MM.1S (cell line): Measurements from ENCODE around the gene SEMA3E.

ENCODE experiments used
- DNase-seq: peaks from one replicate; pipeline ENCODE4 v3.0.0-alpha.2; 2015
- H2AFZ ChIP-seq: fragments of 300-600 bp; sonication (generic); 2 replicates; pipeline ENCODE4 v1.6.0; 2016; ENCODE audit warnings: antibody characterized with exemption, low read length
- H3F3A ChIP-seq: fragments of 300-600 bp; sonication (generic); 2 replicates; pipeline ENCODE4 v1.6.1; 2016; ENCODE audit warnings: mild to moderate bottlenecking, antibody characterized with exemption, low read length, moderate library complexity, mixed read lengths; ENCODE audit not compliant: insufficient read depth
- H3K27ac ChIP-seq: fragments of 300-600 bp; sonication (generic); 2 replicates; pipeline ENCODE4 v1.5.1; 2016; ENCODE audit warnings: mild to moderate bottlenecking, low read length
- H3K27me3 ChIP-seq: fragments of 300-600 bp; sonication (generic); replicated peaks from 2 replicates; pipeline ENCODE4 v1.6.0; 2016; ENCODE audit warnings: low read length; ENCODE audit not compliant: insufficient read depth
- H3K36me3 ChIP-seq: fragments of 300-600 bp; sonication (generic); replicated peaks from 2 replicates; pipeline ENCODE4 v1.6.1; 2016; ENCODE audit warnings: mild to moderate bottlenecking, low read length, mixed read lengths; ENCODE audit not compliant: insufficient read depth
- H3K4me1 ChIP-seq: fragments of 300-600 bp; sonication (generic); 2 replicates; pipeline ENCODE4 v1.6.1; 2016; ENCODE audit warnings: low read length, mixed read lengths
- H3K4me2 ChIP-seq: fragments of 300-600 bp; sonication (generic); 2 replicates; pipeline ENCODE4 v1.6.0; 2016; ENCODE audit warnings: low read depth, low read length
- H3K4me3 ChIP-seq: fragments of 300-600 bp; sonication (generic); 2 replicates; pipeline ENCODE4 v1.5.1; 2016; ENCODE audit warnings: low read length, mixed read lengths
- H3K79me2 ChIP-seq: fragments of 300-600 bp; sonication (generic); 2 replicates; pipeline ENCODE4 v1.6.1; 2016; ENCODE audit warnings: mixed run types, low read length, mixed read lengths
- H3K9ac ChIP-seq: fragments of 300-600 bp; sonication (generic); 2 replicates; pipeline ENCODE4 v1.6.1; 2016; ENCODE audit warnings: low read length, mixed read lengths
- H3K9me2 ChIP-seq: fragments of 300-600 bp; sonication (generic); replicated peaks from 2 replicates; pipeline ENCODE4 v1.6.1; 2016; ENCODE audit warnings: mild to moderate bottlenecking, low read length, mixed read lengths; ENCODE audit not compliant: insufficient read depth
- H3K9me3 ChIP-seq: fragments of 300-600 bp; sonication (generic); replicated peaks from 2 replicates; pipeline ENCODE4 v1.6.1; 2016; ENCODE audit warnings: mild to moderate bottlenecking, low read length, mixed read lengths; ENCODE audit not compliant: insufficient read depth
- H4K20me1 ChIP-seq: fragments of 300-600 bp; sonication (generic); 2 replicates; pipeline ENCODE4 v1.6.1; 2016; ENCODE audit warnings: mild to moderate bottlenecking, low read length, moderate library complexity, mixed read lengths; ENCODE audit not compliant: insufficient read depth
- EZH2 ChIP-seq: fragments of 300-600 bp; sonication (generic); optimal IDR thresholded peaks from 2 replicates; pipeline ENCODE3; 2017; ENCODE audit warnings: low read depth, mild to moderate bottlenecking, antibody characterized with exemption, low read length, mixed read lengths
- EZH2phosphoT487 ChIP-seq: fragments of 300-600 bp; sonication (generic); IDR thresholded peaks from 2 replicates; pipeline ENCODE4 v1.6.1; 2018; ENCODE audit warnings: antibody characterized with exemption, low read length
- TF ChIP-seq, protein P1 (sequence below): fragments of 300-600 bp; sonication (generic); IDR thresholded peaks from 2 replicates; pipeline ENCODE4 v1.5.1; 2016; ENCODE audit warnings: antibody characterized with exemption, low read length, mixed read lengths

The SEMA3E gene

DNA sequence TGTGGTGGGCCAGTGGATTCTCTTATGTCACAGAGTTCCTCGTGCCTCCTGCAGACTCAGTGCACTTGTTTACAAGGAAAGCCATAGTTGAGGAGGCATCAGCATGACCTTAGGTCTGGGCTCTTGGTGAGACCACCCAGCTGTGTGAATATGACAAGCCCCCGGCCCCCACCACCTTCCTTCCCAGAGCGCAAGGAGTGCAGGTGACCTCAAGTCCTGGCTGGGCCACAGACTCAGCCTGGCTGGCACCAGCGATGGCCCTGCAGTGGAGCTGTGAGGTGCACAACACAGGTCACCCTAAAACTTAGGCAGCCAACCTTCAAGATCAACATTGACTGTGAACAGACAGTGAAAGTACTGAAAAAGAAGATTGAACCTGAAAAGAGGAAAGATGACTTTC lies 14.2 kb upstream of the SEMA3E start:
- Histone ChIP-seq H3K27ac (no peak overlapping the region), H3K9me3 (no peaks in the 10 kb centered on the region), H4K20me1 (no peaks in the 10 kb centered on the region), H3K9ac (no peak overlapping the region), H3F3A (no peaks in the 10 kb centered on the region), H3K4me3 (no peak overlapping the region), H3K79me2 (no peaks in the 10 kb centered on the region), H3K9me2 (no peaks in the 10 kb centered on the region), H2AFZ (no peak overlapping the region), H3K4me1 (no peaks in the 10 kb centered on the region), H3K27me3 (no peaks in the 10 kb centered on the region), H3K4me2 (no peak overlapping the region), H3K36me3 (no peaks in the 10 kb centered on the region)
- TF ChIP-seq EZH2phosphoT487 (no peak), EZH2 (no peak)
- TF ChIP-seq, protein P1, sequence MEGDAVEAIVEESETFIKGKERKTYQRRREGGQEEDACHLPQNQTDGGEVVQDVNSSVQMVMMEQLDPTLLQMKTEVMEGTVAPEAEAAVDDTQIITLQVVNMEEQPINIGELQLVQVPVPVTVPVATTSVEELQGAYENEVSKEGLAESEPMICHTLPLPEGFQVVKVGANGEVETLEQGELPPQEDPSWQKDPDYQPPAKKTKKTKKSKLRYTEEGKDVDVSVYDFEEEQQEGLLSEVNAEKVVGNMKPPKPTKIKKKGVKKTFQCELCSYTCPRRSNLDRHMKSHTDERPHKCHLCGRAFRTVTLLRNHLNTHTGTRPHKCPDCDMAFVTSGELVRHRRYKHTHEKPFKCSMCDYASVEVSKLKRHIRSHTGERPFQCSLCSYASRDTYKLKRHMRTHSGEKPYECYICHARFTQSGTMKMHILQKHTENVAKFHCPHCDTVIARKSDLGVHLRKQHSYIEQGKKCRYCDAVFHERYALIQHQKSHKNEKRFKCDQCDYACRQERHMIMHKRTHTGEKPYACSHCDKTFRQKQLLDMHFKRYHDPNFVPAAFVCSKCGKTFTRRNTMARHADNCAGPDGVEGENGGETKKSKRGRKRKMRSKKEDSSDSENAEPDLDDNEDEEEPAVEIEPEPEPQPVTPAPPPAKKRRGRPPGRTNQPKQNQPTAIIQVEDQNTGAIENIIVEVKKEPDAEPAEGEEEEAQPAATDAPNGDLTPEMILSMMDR, result no peak
- DNase-seq, result no peak

- Histone ChIP-seq H3K27me3 (no peaks in the 10 kb centered on the region), H3K4me1 (no peaks in the 10 kb centered on the region), H4K20me1 (no peaks in the 10 kb centered on the region), H3K79me2 (no peaks in the 10 kb centered on the region), H3K9ac (no peak overlapping the region), H3K4me3 (no peak overlapping the region), H3F3A (no peaks in the 10 kb centered on the region), H3K4me2 (no peak overlapping the region), H2AFZ (no peak overlapping the region), H3K9me2 (no peaks in the 10 kb centered on the region), H3K9me3 (no peaks in the 10 kb centered on the region), H3K36me3 (no peaks in the 10 kb centered on the region), H3K27ac (no peak overlapping the region)
- DNase-seq, result no peak
- no peak for TF ChIP-seq EZH2
- TF ChIP-seq, protein P1, result no peak
- TF ChIP-seq EZH2phosphoT487, result no peak
Measured at GRCh38 chr7:83658126-83658525, 9.2 kb upstream of the SEMA3E start.

DNA sequence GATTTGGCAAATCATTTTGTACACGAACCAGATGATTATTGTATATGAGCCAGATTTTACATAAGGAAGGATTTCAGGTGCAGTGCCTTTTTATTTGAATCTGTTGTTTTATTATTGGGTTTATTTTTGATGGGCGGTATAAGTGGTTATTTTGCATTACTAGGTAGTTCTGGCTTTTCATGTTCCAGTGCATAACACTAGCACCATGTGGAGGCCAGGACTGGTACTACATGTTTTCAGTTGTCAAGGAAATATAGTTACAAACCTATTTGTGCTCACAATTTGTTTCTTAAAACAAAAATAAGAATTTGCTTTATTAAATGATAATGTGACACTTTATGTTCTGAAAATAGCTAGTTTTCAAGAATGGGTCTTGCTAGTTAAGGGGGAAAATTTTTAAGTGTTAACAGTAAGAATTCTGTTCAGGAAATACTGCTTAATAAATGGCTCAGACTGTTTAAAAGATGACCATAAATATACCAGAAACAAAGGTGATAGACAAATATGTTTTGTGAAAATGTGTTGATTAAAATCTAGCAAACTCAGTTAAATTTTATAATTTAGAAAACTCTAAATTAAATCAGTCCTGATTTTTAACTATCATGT lies 7.1 kb upstream of the SEMA3E start:
- Histone ChIP-seq H3K27me3 (no peaks in the 10 kb centered on the region), H3K79me2 (no peaks in the 10 kb centered on the region), H3K4me3 (no peak overlapping the region), H3K4me1 (no peaks in the 10 kb centered on the region), H3K9me3 (no peaks in the 10 kb centered on the region), H4K20me1 (no peaks in the 10 kb centered on the region), H3K4me2 (no peak overlapping the region), H3K36me3 (no peaks in the 10 kb centered on the region), H3K9ac (no peak overlapping the region), H2AFZ (no peak overlapping the region), H3F3A (no peaks in the 10 kb centered on the region), H3K9me2 (no peaks in the 10 kb centered on the region), H3K27ac (no peak overlapping the region)
- DNase-seq, result peak; percentile 56
- TF ChIP-seq, protein P1, result peak; percentile 87
- TF ChIP-seq EZH2phosphoT487, result no peak
